Measurements from ENCODE around the gene COPG2. TPM values are rescaled to one million over a fixed set of nuclear protein-coding genes. Genes with fewer than 3 reads are reported as not detected.

COPG2 gene
- total RNA-seq, 1 experiment from 2014 or later: 36.0 TPM

- Histone ChIP-seq H3K27me3 (ENCODE audit: low read length) (no peaks in the 10 kb centered on the region; the same call in 1 of the 2 replicates), H3K9ac (ENCODE audit: low read length) (no peak overlapping the region), H2AFZ (ENCODE audit: low read length) (no peak overlapping the region), H3K36me3 (ENCODE audit: insufficient read depth, low read length) (no peaks in the 10 kb centered on the region), H4K20me1 (ENCODE audit: insufficient read depth, low read depth, low read length) (no peaks in the 10 kb centered on the region), H3K4me2 (ENCODE audit: low read depth, low read length, poor library complexity, severe bottlenecking) (no peak overlapping the region), H3K27ac (ENCODE audit: low read length) (no peak overlapping the region), H3K79me2 (ENCODE audit: low read length) (no peaks in the 10 kb centered on the region), H3K9me3 (ENCODE audit: low read length) (no peaks in the 10 kb centered on the region), H3K4me1 (ENCODE audit: low read length) (0 out of 2 replicates have a peak, but pooled peaks cover 5% of the 10 kb centered on the region), H3K9me2 (replicated peaks; ENCODE audit: insufficient read depth, low read length) (no peaks in the 10 kb centered on the region), H3K4me3 (ENCODE audit: low read length) (no peak overlapping the region)
- DNase-seq: no peak
Observed at GRCh38 chr7:130479716-130480400, 188.7 kb downstream of the COPG2 start.

GRCh38 chr7:130478991-130479390 is 189.6 kb downstream of the COPG2 start:
- Histone ChIP-seq H3K4me2 (ENCODE audit: low read depth, low read length, poor library complexity, severe bottlenecking) (no peak overlapping the region), H2AFZ (ENCODE audit: low read length) (no peak overlapping the region), H3K9me2 (replicated peaks; ENCODE audit: insufficient read depth, low read length) (no peaks in the 10 kb centered on the region), H3K9ac (ENCODE audit: low read length) (no peak overlapping the region), H3K4me3 (ENCODE audit: low read length) (no peak overlapping the region), H3K27me3 (ENCODE audit: low read length) (no peaks in the 10 kb centered on the region; the same call in 1 of the 2 replicates), H3K27ac (ENCODE audit: low read length) (no peak overlapping the region), H3K4me1 (ENCODE audit: low read length) (no peaks in the 10 kb centered on the region), H3K79me2 (ENCODE audit: low read length) (no peaks in the 10 kb centered on the region), H3K36me3 (ENCODE audit: insufficient read depth, low read length) (no peaks in the 10 kb centered on the region), H4K20me1 (ENCODE audit: insufficient read depth, low read depth, low read length) (no peaks in the 10 kb centered on the region), H3K9me3 (ENCODE audit: low read length) (no peaks in the 10 kb centered on the region)
- DNase-seq: no peak

DNA sequence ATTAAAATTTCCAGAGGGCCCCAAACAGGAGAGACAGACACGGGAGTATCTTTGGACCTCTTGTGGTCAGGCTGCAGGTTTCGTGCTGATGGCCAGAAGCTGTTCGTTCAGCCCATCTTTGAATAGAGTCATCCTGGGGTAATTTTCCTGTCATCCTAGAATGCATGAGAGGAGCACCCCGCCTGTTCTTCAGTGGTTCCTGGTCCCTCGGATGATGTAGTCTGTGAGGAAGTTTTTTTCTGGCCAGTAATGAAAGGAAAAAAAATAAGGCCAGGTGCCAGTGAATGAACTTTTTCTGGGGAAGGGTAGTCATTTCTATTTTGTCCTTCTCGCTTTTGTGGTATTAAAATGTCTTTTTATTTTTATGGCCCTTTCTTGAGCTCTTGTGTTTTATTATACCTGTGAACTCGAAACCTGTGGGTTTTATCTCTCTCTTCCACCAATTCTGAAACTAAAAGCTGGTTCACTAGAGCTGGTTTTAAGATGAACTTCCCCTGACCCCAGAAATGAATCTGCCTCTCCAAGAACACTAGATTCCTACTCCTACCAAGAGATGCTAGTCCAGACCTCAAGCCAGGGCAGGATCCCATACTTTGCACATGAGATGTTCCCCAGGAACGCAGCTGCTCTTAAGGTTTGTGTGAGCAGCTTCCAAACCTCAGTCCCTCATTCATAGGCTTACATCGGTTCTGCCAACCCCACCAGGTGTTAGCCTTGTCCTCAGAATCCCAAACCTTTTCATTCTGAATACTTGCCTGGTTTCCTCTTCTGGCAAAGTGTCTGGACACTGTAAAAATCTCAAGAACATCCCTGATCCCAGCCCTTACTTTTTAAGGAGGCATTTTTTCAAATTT is 192.0 kb downstream of the COPG2 start:
- H3K4me3 ChIP-seq (ENCODE audit: low read length): no peak overlapping the region
- H4K20me1 ChIP-seq (ENCODE audit: insufficient read depth, low read depth, low read length): no peaks in the 10 kb centered on the region
- no peak overlapping the region for H3K27ac ChIP-seq (ENCODE audit: low read length)
- DNase-seq: no peak
- no peaks in the 10 kb centered on the region for H3K9me2 ChIP-seq (replicated peaks; ENCODE audit: insufficient read depth, low read length)
- no peaks in the 10 kb centered on the region for H3K9me3 ChIP-seq (ENCODE audit: low read length)
- H3K27me3 ChIP-seq (ENCODE audit: low read length): no peaks in the 10 kb centered on the region; the same call in 1 of the 2 replicates
- peaks cover 5% of the 10 kb centered on the region; the same call in 1 of the 2 replicates for H3K4me1 ChIP-seq (ENCODE audit: low read length)
- no peaks in the 10 kb centered on the region for H3K79me2 ChIP-seq (ENCODE audit: low read length)
- no peak overlapping the region for H3K4me2 ChIP-seq (ENCODE audit: low read depth, low read length, poor library complexity, severe bottlenecking)
- no peaks in the 10 kb centered on the region for H3K36me3 ChIP-seq (ENCODE audit: insufficient read depth, low read length)
- H2AFZ ChIP-seq (ENCODE audit: low read length): no peak overlapping the region
- no peak overlapping the region for H3K9ac ChIP-seq (ENCODE audit: low read length)

- Histone ChIP-seq H3K4me2 (ENCODE audit: low read depth, low read length, poor library complexity, severe bottlenecking) (no peak overlapping the region), H3K4me3 (ENCODE audit: low read length) (no peak overlapping the region), H3K4me1 (ENCODE audit: low read length) (peaks cover 5% of the 10 kb centered on the region; the same call in 1 of the 2 replicates), H3K9me3 (ENCODE audit: low read length) (no peaks in the 10 kb centered on the region), H3K27ac (ENCODE audit: low read length) (no peak overlapping the region), H3K36me3 (ENCODE audit: insufficient read depth, low read length) (no peaks in the 10 kb centered on the region), H3K9me2 (replicated peaks; ENCODE audit: insufficient read depth, low read length) (no peaks in the 10 kb centered on the region), H4K20me1 (ENCODE audit: insufficient read depth, low read depth, low read length) (no peaks in the 10 kb centered on the region), H3K79me2 (ENCODE audit: low read length) (no peaks in the 10 kb centered on the region), H3K27me3 (ENCODE audit: low read length) (no peaks in the 10 kb centered on the region; the same call in 1 of the 2 replicates), H3K9ac (ENCODE audit: low read length) (no peak overlapping the region), H2AFZ (ENCODE audit: low read length) (no peak overlapping the region)
- no peak for DNase-seq
Observed at GRCh38 chr7:130475776-130476175, 192.8 kb downstream of the COPG2 start.

GRCh38 chr7:130473876-130474275 is 194.7 kb downstream of the COPG2 start:
- H3K4me2 ChIP-seq (ENCODE audit: low read depth, low read length, poor library complexity, severe bottlenecking): no peak overlapping the region
- H3K9me2 ChIP-seq (replicated peaks; ENCODE audit: insufficient read depth, low read length): no peaks in the 10 kb centered on the region
- no peak overlapping the region for H3K27ac ChIP-seq (ENCODE audit: low read length)
- DNase-seq: no peak
- peaks cover 5% of the 10 kb centered on the region; the same call in 1 of the 2 replicates for H3K4me1 ChIP-seq (ENCODE audit: low read length)
- H3K9ac ChIP-seq (ENCODE audit: low read length): no peak overlapping the region
- H4K20me1 ChIP-seq (ENCODE audit: insufficient read depth, low read depth, low read length): no peaks in the 10 kb centered on the region
- H3K27me3 ChIP-seq (ENCODE audit: low read length): no peaks in the 10 kb centered on the region; the same call in 1 of the 2 replicates
- H3K36me3 ChIP-seq (ENCODE audit: insufficient read depth, low read length): no peaks in the 10 kb centered on the region
- no peaks in the 10 kb centered on the region for H3K79me2 ChIP-seq (ENCODE audit: low read length)
- no peaks in the 10 kb centered on the region for H3K9me3 ChIP-seq (ENCODE audit: low read length)
- H2AFZ ChIP-seq (ENCODE audit: low read length): no peak overlapping the region
- H3K4me3 ChIP-seq (ENCODE audit: low read length): no peak overlapping the region

GRCh38 chr7:130473289-130473688 is 195.3 kb downstream of the COPG2 start:
- no peaks in the 10 kb centered on the region for H3K36me3 ChIP-seq (ENCODE audit: insufficient read depth, low read length)
- no peak overlapping the region for H3K4me3 ChIP-seq (ENCODE audit: low read length)
- H3K9me2 ChIP-seq (replicated peaks; ENCODE audit: insufficient read depth, low read length): no peaks in the 10 kb centered on the region
- no peak overlapping the region for H3K4me2 ChIP-seq (ENCODE audit: low read depth, low read length, poor library complexity, severe bottlenecking)
- H3K79me2 ChIP-seq (ENCODE audit: low read length): no peaks in the 10 kb centered on the region
- no peak overlapping the region for H3K9ac ChIP-seq (ENCODE audit: low read length)
- H4K20me1 ChIP-seq (ENCODE audit: insufficient read depth, low read depth, low read length): no peaks in the 10 kb centered on the region
- H3K27ac ChIP-seq (ENCODE audit: low read length): no peak overlapping the region
- DNase-seq: no peak
- no peaks in the 10 kb centered on the region for H3K9me3 ChIP-seq (ENCODE audit: low read length)
- H2AFZ ChIP-seq (ENCODE audit: low read length): peak overlapping the region; percentile 37; the same call in 1 of the 2 replicates
- no peaks in the 10 kb centered on the region; the same call in 1 of the 2 replicates for H3K27me3 ChIP-seq (ENCODE audit: low read length)
- peaks cover 5% of the 10 kb centered on the region; the same call in 1 of the 2 replicates for H3K4me1 ChIP-seq (ENCODE audit: low read length)

GRCh38 chr7:130471974-130472373 is 196.6 kb downstream of the COPG2 start:
- no peak for DNase-seq
- H3K27ac ChIP-seq (ENCODE audit: low read length): no peak overlapping the region
- H3K4me1 ChIP-seq (ENCODE audit: low read length): peaks cover 5% of the 10 kb centered on the region; the same call in 1 of the 2 replicates
- H3K79me2 ChIP-seq (ENCODE audit: low read length): no peaks in the 10 kb centered on the region
- no peak overlapping the region for H3K9ac ChIP-seq (ENCODE audit: low read length)
- no peaks in the 10 kb centered on the region for H3K9me3 ChIP-seq (ENCODE audit: low read length)
- H3K4me2 ChIP-seq (ENCODE audit: low read depth, low read length, poor library complexity, severe bottlenecking): no peak overlapping the region
- no peak overlapping the region for H2AFZ ChIP-seq (ENCODE audit: low read length)
- H3K36me3 ChIP-seq (ENCODE audit: insufficient read depth, low read length): no peaks in the 10 kb centered on the region
- no peaks in the 10 kb centered on the region for H3K27me3 ChIP-seq (ENCODE audit: low read length)
- H4K20me1 ChIP-seq (ENCODE audit: insufficient read depth, low read depth, low read length): no peaks in the 10 kb centered on the region
- H3K4me3 ChIP-seq (ENCODE audit: low read length): no peak overlapping the region
- H3K9me2 ChIP-seq (replicated peaks; ENCODE audit: insufficient read depth, low read length): no peaks in the 10 kb centered on the region

- H3K9me3 ChIP-seq (ENCODE audit: low read length): no peaks in the 10 kb centered on the region
- no peaks in the 10 kb centered on the region for H3K27me3 ChIP-seq (ENCODE audit: low read length)
- no peak for DNase-seq
- no peaks in the 10 kb centered on the region for H3K36me3 ChIP-seq (ENCODE audit: insufficient read depth, low read length)
- no peaks in the 10 kb centered on the region for H3K79me2 ChIP-seq (ENCODE audit: low read length)
- no peak overlapping the region for H3K9ac ChIP-seq (ENCODE audit: low read length)
- H4K20me1 ChIP-seq (ENCODE audit: insufficient read depth, low read depth, low read length): no peaks in the 10 kb centered on the region
- no peak overlapping the region for H3K4me3 ChIP-seq (ENCODE audit: low read length)
- H3K4me1 ChIP-seq (ENCODE audit: low read length): peaks cover 5% of the 10 kb centered on the region; the same call in 1 of the 2 replicates
- H2AFZ ChIP-seq (ENCODE audit: low read length): no peak overlapping the region
- H3K4me2 ChIP-seq (ENCODE audit: low read depth, low read length, poor library complexity, severe bottlenecking): no peak overlapping the region
- H3K9me2 ChIP-seq (replicated peaks; ENCODE audit: insufficient read depth, low read length): no peaks in the 10 kb centered on the region
- no peak overlapping the region for H3K27ac ChIP-seq (ENCODE audit: low read length)
Observed at GRCh38 chr7:130468612-130469011, 199.9 kb downstream of the COPG2 start.
